Nephron progenitor cell (in vitro differentiated cells): ENCODE results near the gene ABT1.
A peak's percentile ranks its signal among the peaks of the same experiment; 100 is the strongest.

ENCODE experiments used
- DNase-seq: peaks from one replicate; pipeline ENCODE4 v3.0.0; 2021
- H3K27ac Mint-ChIP-seq: 2 replicates; pipeline ENCODE4 v1.8.0; 2021; ENCODE audit warnings: mild to moderate bottlenecking, moderate library complexity, mixed read lengths
- H3K27me3 Mint-ChIP-seq: 2 replicates; pipeline ENCODE4 v1.8.0; 2021; ENCODE audit warnings: mild to moderate bottlenecking, low read depth, mixed read lengths; ENCODE audit not compliant: poor library complexity
- H3K36me3 Mint-ChIP-seq: 2 replicates; pipeline ENCODE4 v1.8.0; 2021; ENCODE audit warnings: low read depth, mixed read lengths
- H3K4me1 Mint-ChIP-seq: 2 replicates; pipeline ENCODE4 v1.8.0; 2021; ENCODE audit warnings: mixed read lengths
- H3K4me3 Mint-ChIP-seq: 2 replicates; pipeline ENCODE4 v1.8.0; 2021; ENCODE audit warnings: mild to moderate bottlenecking, moderate library complexity, mixed read lengths
- H3K9me3 Mint-ChIP-seq: 2 replicates; pipeline ENCODE4 v1.8.0; 2021; ENCODE audit warnings: mild to moderate bottlenecking, moderate library complexity, mixed read lengths
- TF ChIP-seq, protein P1 (sequence below): fragments of 200-600 bp; sonication (generic); IDR thresholded peaks from 2 replicates; pipeline ENCODE4 v1.5.0; 2021; ENCODE audit warnings: antibody characterized with exemption

Gene ABT1

DNA sequence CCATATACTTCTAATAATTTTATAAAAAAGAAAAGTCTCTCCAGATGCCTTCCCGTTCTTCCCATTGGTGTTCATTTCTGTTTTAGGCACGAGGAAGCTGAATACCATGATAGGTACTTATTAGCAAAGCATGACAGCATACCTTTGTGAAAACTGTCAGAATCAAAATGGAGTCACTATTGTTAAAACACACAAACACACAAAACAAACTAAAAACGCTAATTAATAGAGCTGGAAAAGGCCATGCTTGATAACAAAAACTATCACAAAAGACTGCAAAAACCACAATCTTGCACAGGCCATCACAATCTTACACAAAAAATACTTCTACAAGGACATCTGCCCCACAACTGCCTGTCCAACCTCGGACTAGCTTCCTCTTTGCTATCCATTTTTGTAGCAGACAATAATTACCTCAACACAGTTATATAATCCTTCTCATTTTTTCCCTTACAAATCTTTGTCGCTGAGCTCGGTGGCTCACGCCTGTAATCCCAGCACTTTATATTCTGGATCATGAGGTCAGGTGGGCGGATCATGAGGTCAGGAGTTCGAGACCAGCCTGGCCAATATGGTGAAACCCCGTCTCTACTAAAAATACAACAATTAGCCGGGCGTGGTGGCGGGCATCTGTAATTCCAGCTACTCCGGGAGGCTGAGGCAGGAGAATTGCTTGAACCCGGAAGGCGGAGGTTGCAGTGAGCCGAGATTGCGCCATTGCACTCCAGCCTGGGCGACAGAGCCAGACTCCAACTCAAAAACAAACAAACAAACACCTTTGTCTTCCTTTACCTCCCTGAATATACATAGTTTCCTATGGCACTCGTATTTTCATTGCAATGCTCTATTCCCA, 3.2 kb upstream of the ABT1 start:
- H3K4me1 Mint-ChIP-seq, result no peaks in the 10 kb centered on the region
- no peak overlapping the region for H3K27ac Mint-ChIP-seq
- no peak overlapping the region for H3K4me3 Mint-ChIP-seq
- TF ChIP-seq, protein P1, sequence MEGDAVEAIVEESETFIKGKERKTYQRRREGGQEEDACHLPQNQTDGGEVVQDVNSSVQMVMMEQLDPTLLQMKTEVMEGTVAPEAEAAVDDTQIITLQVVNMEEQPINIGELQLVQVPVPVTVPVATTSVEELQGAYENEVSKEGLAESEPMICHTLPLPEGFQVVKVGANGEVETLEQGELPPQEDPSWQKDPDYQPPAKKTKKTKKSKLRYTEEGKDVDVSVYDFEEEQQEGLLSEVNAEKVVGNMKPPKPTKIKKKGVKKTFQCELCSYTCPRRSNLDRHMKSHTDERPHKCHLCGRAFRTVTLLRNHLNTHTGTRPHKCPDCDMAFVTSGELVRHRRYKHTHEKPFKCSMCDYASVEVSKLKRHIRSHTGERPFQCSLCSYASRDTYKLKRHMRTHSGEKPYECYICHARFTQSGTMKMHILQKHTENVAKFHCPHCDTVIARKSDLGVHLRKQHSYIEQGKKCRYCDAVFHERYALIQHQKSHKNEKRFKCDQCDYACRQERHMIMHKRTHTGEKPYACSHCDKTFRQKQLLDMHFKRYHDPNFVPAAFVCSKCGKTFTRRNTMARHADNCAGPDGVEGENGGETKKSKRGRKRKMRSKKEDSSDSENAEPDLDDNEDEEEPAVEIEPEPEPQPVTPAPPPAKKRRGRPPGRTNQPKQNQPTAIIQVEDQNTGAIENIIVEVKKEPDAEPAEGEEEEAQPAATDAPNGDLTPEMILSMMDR, result no peak
- DNase-seq, result no peak
- peaks cover 6% of the 10 kb centered on the region for H3K36me3 Mint-ChIP-seq
- H3K27me3 Mint-ChIP-seq, result peaks cover 21% of the 10 kb centered on the region
- H3K9me3 Mint-ChIP-seq, result peaks cover 16% of the 10 kb centered on the region

DNA sequence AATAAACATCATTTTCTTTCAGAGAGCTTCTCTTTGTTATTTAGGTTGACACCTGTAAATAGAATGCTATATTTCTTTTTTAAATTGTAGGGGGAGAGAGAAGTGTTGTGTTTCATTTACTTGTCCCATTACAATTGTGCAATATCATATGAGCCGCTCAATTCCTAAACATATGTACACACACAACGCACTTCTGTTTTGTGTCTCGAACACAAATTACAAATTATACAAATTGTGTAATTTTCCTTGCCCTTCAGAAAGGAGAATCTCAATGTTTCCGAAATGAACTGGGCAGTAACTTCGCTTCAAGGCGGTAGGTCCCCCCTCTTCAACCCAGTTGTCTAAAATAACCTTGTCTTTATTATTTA, 2.6 kb upstream of the ABT1 start:
- DNase-seq, result no peak
- Mint-ChIP-seq H3K27ac (no peak overlapping the region), H3K36me3 (peaks cover 12% of the 10 kb centered on the region), H3K9me3 (peaks cover 16% of the 10 kb centered on the region), H3K4me1 (no peaks in the 10 kb centered on the region), H3K27me3 (peaks cover 17% of the 10 kb centered on the region), H3K4me3 (no peak overlapping the region)
- TF ChIP-seq, protein P1, result no peak

DNA sequence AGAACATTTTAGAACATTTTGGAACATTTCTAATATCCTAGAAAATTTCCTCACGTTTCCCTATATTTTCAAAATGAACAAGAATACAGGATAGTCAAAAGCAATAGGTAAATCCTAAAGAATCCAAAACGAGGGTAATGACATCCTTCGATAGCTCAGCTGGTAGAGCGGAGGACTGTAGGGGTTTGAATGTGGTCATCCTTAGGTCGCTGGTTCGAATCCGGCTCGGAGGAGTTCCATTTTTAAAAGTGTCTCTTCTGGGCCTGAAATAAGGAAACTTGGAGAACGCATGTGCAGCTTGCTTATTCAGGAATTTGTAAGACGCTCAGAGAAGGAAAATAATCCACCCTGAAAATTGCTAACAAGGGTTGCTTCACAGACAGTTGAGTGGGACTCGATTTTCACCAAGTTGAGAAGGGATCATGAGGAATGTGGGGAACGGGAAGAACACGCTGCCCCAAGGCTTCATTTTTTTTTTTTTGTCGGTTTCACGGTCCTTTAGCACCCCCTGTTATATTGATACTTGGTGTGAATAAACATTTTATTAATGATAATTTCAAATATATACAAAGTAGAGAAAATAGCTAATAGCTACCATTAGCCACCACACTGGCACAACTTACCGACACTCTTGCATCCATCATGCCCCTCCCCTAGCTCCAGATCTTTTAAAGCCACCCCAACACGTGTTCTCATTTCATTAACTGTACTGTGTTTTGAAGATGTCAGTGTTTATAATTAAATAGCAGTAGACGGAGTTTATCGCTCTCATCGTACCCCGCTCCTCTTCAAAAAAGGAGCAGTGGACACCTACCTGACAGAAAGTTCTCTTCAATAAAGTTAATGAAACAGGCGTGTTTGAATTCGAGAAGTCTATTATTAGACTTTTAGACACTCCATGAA, 1.8 kb upstream of the ABT1 start:
- peaks cover 13% of the 10 kb centered on the region for H3K9me3 Mint-ChIP-seq
- peaks cover 10% of the 10 kb centered on the region for H3K27me3 Mint-ChIP-seq
- TF ChIP-seq, protein P1, result no peak
- no peaks in the 10 kb centered on the region for H3K4me1 Mint-ChIP-seq
- peak; percentile 48 for DNase-seq
- no peak overlapping the region for H3K4me3 Mint-ChIP-seq
- H3K36me3 Mint-ChIP-seq, result peaks cover 15% of the 10 kb centered on the region
- no peak overlapping the region for H3K27ac Mint-ChIP-seq

DNA sequence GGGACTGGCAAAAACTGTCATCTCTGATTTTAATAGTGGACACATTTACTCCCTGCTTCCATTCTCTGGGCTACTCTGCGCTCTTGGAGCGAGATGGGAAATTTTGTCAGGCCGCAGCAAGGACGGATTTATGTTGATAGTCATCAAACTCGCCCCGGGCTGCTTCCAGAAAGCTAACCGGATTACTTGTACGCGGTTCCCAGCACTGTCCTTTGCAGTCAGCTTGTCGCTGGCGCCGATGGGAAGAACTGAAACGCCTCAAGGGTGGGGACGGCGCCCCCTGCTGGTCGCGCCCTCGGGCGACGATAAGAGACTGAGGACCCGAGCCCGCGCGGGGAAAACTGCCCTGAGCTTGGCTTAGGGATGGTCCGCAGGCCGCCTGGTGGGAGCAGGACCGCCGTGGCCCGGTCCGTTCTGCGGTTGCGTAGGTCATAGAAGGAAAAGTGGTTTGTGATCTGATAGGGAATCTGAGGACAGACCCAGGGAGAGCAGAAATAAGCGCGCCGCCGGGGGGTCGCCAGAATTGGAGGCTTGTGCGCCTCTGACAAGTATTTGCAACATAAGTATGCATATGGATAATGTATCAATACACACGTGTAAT, 984 bp upstream of the ABT1 start:
- H3K36me3 Mint-ChIP-seq, result peaks cover 15% of the 10 kb centered on the region
- no peaks in the 10 kb centered on the region for H3K4me1 Mint-ChIP-seq
- H3K9me3 Mint-ChIP-seq, result peaks cover 12% of the 10 kb centered on the region
- TF ChIP-seq, protein P1, result peak; percentile 98
- peaks cover 4% of the 10 kb centered on the region for H3K27me3 Mint-ChIP-seq
- H3K27ac Mint-ChIP-seq, result no peak overlapping the region
- H3K4me3 Mint-ChIP-seq, result no peak overlapping the region
- DNase-seq, result peak; percentile 95

DNA sequence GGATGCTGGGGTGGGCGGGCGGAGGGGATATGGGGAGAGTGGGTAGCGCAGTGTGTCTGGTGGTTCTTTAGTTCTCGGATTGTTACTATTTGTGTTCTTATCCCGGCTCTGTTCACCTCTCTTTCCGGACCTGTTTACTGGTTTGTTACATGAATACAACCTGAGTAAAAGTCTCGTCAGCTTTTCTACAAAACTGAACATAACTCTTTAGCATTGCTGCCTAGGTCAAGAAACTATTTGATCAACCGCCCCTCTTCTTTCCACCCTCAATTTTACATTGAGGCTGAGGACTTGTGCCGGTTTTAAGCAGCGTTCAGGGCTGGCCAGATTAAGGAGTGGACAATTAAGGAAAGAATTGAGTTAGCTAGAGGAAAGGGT, 625 bp downstream of the ABT1 start:
- DNase-seq, result no peak
- Mint-ChIP-seq H3K27ac (no peak overlapping the region), H3K9me3 (no peaks in the 10 kb centered on the region), H3K4me3 (no peak overlapping the region), H3K4me1 (no peaks in the 10 kb centered on the region), H3K27me3 (no peaks in the 10 kb centered on the region), H3K36me3 (peaks cover 15% of the 10 kb centered on the region)
- TF ChIP-seq, protein P1, result no peak
